Parathyroid adenoma (tissue), 2 donors: ENCODE measurements around the gene SMARCA2.

ENCODE experiments used
- H2AFZ ChIP-seq: fragments of 300-600 bp; sonication (generic); one replicate; pipeline ENCODE4 v1.7.0; 2017; ENCODE audit warnings: antibody characterized with exemption, mild to moderate bottlenecking
- H3K27ac ChIP-seq: fragments of 300-600 bp; sonication (generic); one replicate; pipeline ENCODE4 v1.7.0; 2017
- H3K27me3 ChIP-seq: fragments of 300-600 bp; sonication (generic); one replicate; pipeline ENCODE4 v1.7.0; 2017; ENCODE audit warnings: low read length; ENCODE audit not compliant: control insufficient read depth, insufficient read depth
- H3K36me3 ChIP-seq: fragments of 300-600 bp; sonication (generic); one replicate; pipeline ENCODE4 v1.7.0; 2017; ENCODE audit warnings: low read length; ENCODE audit not compliant: control insufficient read depth, insufficient read depth
- H3K4me1 ChIP-seq: fragments of 300-600 bp; sonication (generic); one replicate; pipeline ENCODE4 v1.7.0; 2017; ENCODE audit warnings: control low read depth
- H3K4me2 ChIP-seq: fragments of 300-600 bp; sonication (generic); one replicate; pipeline ENCODE4 v1.7.0; 2017; ENCODE audit warnings: low read length
- H3K4me3 ChIP-seq: fragments of 300-600 bp; sonication (generic); one replicate; pipeline ENCODE4 v1.7.0; 2017; ENCODE audit warnings: low read depth, low read length
- H3K79me2 ChIP-seq: fragments of 300-600 bp; sonication (generic); one replicate; pipeline ENCODE4 v1.7.0; 2017; ENCODE audit warnings: control low read depth
- H3K9ac ChIP-seq: fragments of 300-600 bp; sonication (generic); one replicate; pipeline ENCODE4 v1.7.0; 2017; ENCODE audit warnings: mild to moderate bottlenecking
- H3K9me3 ChIP-seq: fragments of 300-600 bp; sonication (generic); one replicate; pipeline ENCODE4 v1.7.0; 2017; ENCODE audit warnings: low read length; ENCODE audit not compliant: control insufficient read depth
- TF ChIP-seq, protein P1 (sequence below): fragments of 300-600 bp; sonication (generic); IDR thresholded peaks from one replicate; pipeline ENCODE4 v1.7.0; 2017; ENCODE audit warnings: antibody characterized with exemption, mild to moderate bottlenecking
- donor health status: primary hyperparathyroidism.

SMARCA2 gene

DNA sequence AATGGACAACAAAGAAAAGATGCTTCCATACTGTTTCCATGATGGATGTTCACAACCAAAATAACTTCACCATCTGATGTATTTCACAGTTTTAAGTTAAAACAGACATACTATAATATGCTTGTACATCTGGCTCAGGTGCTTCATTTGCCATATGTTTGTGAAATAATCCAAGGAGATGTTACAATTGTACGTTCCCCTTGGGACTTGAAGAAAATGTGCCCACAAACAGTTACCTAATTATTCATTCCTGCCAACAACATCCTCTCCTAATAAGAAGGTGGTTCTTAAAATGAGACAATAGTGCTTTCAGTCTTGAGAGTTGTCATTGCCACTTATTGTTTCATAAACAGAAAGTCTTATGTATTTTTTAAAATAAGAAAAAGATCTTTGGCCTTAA, 33.1 kb upstream of the SMARCA2 start:
- H3K79me2 ChIP-seq: no peaks in the 10 kb centered on the region
- peaks cover 7% of the 10 kb centered on the region for H3K4me1 ChIP-seq
- TF ChIP-seq, protein P1, sequence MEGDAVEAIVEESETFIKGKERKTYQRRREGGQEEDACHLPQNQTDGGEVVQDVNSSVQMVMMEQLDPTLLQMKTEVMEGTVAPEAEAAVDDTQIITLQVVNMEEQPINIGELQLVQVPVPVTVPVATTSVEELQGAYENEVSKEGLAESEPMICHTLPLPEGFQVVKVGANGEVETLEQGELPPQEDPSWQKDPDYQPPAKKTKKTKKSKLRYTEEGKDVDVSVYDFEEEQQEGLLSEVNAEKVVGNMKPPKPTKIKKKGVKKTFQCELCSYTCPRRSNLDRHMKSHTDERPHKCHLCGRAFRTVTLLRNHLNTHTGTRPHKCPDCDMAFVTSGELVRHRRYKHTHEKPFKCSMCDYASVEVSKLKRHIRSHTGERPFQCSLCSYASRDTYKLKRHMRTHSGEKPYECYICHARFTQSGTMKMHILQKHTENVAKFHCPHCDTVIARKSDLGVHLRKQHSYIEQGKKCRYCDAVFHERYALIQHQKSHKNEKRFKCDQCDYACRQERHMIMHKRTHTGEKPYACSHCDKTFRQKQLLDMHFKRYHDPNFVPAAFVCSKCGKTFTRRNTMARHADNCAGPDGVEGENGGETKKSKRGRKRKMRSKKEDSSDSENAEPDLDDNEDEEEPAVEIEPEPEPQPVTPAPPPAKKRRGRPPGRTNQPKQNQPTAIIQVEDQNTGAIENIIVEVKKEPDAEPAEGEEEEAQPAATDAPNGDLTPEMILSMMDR: no peak
- no peaks in the 10 kb centered on the region for H3K9me3 ChIP-seq
- peak overlapping the region; percentile 13 for H3K4me2 ChIP-seq
- H3K36me3 ChIP-seq: peaks cover 3% of the 10 kb centered on the region
- H3K4me3 ChIP-seq: no peak overlapping the region
- H2AFZ ChIP-seq: no peak overlapping the region
- H3K27me3 ChIP-seq: no peaks in the 10 kb centered on the region
- H3K27ac ChIP-seq: no peak overlapping the region
- no peak overlapping the region for H3K9ac ChIP-seq

DNA sequence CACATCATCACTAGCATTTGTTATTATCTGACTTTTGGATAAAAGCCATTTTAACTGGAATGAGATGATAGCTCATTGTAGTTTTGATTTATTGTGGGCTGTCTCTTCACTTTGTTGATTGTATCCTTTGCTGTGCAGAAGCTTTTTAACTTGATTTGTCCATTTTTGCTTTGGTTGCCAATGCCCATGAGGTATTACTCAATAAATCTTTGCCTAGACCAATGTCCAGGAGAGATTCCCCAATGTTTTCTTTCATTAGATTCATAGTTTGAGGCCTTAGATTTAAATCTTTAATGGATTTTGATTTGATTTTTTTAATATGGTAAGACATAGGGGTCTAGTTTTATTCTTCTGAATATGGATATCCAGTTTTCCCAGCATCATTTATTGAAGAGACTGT, 28.8 kb upstream of the SMARCA2 start:
- Histone ChIP-seq H3K4me1 (no peaks in the 10 kb centered on the region), H3K36me3 (peaks cover 3% of the 10 kb centered on the region), H3K27ac (no peak overlapping the region), H3K9ac (no peak overlapping the region), H3K9me3 (no peaks in the 10 kb centered on the region), H3K4me2 (no peak overlapping the region), H3K27me3 (no peaks in the 10 kb centered on the region), H2AFZ (no peak overlapping the region), H3K79me2 (no peaks in the 10 kb centered on the region), H3K4me3 (no peak overlapping the region)
- TF ChIP-seq, protein P1: no peak

DNA sequence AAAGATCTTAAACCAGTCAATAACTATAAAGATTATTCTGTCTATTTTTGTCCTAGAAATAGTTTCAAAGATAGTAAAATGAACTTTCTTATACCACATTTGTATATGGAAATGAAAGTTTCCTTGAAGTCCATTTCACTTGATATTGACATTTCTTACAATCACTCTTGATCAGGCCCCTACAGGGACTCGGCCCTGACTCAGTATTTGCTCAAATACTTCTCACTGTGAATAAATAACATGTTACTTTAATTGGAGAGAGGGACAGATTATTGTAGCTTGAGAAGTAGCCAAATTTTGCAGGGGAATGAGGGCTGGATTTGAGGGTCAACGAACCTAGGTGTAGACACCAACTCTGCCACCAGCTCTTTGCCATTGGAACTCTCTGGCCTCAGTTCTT, 25.6 kb upstream of the SMARCA2 start:
- H3K4me2 ChIP-seq: no peak overlapping the region
- no peak overlapping the region for H3K9ac ChIP-seq
- no peaks in the 10 kb centered on the region for H3K79me2 ChIP-seq
- H3K4me3 ChIP-seq: no peak overlapping the region
- H3K36me3 ChIP-seq: peaks cover 3% of the 10 kb centered on the region
- H3K9me3 ChIP-seq: no peaks in the 10 kb centered on the region
- no peak overlapping the region for H3K27ac ChIP-seq
- TF ChIP-seq, protein P1: no peak
- H2AFZ ChIP-seq: no peak overlapping the region
- no peaks in the 10 kb centered on the region for H3K4me1 ChIP-seq
- no peaks in the 10 kb centered on the region for H3K27me3 ChIP-seq

DNA sequence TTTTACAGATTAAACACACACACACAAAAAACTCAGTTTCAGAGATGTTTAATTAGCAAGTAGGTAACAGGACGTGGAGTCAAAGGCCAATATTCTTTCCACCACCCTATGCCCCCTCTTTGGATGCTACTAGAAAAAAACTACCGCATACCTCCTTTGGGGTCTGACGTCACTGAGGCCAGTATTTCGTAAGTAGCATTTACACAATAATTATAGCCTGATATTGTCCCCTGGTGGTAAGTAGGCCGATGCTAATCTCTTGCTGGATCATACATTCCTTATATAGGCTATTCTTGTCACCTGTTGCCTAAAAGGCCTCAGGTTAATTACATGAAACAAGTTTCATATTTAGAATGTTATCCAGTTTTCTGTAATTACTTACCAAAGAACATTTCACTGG, 21.0 kb upstream of the SMARCA2 start:
- no peak overlapping the region for H3K9ac ChIP-seq
- no peaks in the 10 kb centered on the region for H3K9me3 ChIP-seq
- TF ChIP-seq, protein P1: no peak
- no peaks in the 10 kb centered on the region for H3K4me1 ChIP-seq
- no peaks in the 10 kb centered on the region for H3K27me3 ChIP-seq
- H3K36me3 ChIP-seq: no peaks in the 10 kb centered on the region
- no peak overlapping the region for H3K4me3 ChIP-seq
- no peak overlapping the region for H3K4me2 ChIP-seq
- H3K27ac ChIP-seq: no peak overlapping the region
- no peak overlapping the region for H2AFZ ChIP-seq
- H3K79me2 ChIP-seq: no peaks in the 10 kb centered on the region

DNA sequence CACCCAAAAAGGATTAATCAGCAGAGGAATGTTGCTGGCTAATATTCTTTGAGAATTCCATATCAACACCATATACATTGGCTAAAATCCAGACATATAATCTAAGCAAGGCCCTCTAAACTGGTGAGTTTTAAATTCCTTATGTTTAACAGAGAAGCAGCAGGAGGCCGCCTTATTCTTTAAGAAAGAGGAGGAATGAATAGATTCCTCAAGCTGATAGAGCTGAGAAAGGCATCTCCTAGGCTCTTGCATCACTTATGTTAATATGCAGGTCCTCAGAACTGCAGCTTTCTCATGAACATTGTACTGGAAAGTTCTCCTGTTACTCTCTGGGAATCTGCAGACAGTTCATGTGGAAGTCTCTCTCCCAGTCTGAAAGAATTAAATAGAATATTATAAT, 20.1 kb upstream of the SMARCA2 start:
- Histone ChIP-seq H3K4me3 (no peak overlapping the region), H3K27ac (no peak overlapping the region), H3K79me2 (no peaks in the 10 kb centered on the region), H3K27me3 (no peaks in the 10 kb centered on the region), H3K9ac (no peak overlapping the region), H3K4me1 (no peaks in the 10 kb centered on the region), H2AFZ (no peak overlapping the region), H3K9me3 (no peaks in the 10 kb centered on the region), H3K36me3 (no peaks in the 10 kb centered on the region), H3K4me2 (no peak overlapping the region)
- TF ChIP-seq, protein P1: no peak
